DND-41 (cell line): ENCODE measurements around the gene CYB5R3.

Experiments
- ATAC-seq: fragments of 200-7000 bp; cut with Tn5 transposase; 3 replicates; pipeline ENCODE4 v1.9.1; 2021; ENCODE audit warnings: low read depth; ENCODE audit not compliant: insufficient read depth
- DNase-seq: peaks from one replicate; pipeline ENCODE4 v3.0.0-alpha.2; 2020
- H2AFZ ChIP-seq: 2 replicates; pipeline ENCODE4 v1.6.0; 2012; ENCODE audit warnings: low read depth, low read length
- H3K27ac ChIP-seq: 2 replicates; pipeline ENCODE4 v1.5.1; 2012; ENCODE audit warnings: low read length, inconsistent platforms
- H3K27me3 ChIP-seq: fragments of 200-600 bp; sonication (generic); 2 replicates; pipeline ENCODE4 v1.6.0; 2012; ENCODE audit warnings: low read length, mild to moderate bottlenecking, inconsistent platforms; ENCODE audit not compliant: insufficient read depth, poor library complexity
- H3K36me3 ChIP-seq: 2 replicates; pipeline ENCODE4 v1.5.1; 2012; ENCODE audit warnings: low read length, inconsistent platforms; ENCODE audit not compliant: insufficient read depth
- H3K4me1 ChIP-seq: 2 replicates; pipeline ENCODE4 v1.5.1; 2012; ENCODE audit warnings: mild to moderate bottlenecking, low read length; ENCODE audit not compliant: insufficient read depth
- H3K4me2 ChIP-seq: 2 replicates; pipeline ENCODE4 v1.6.0; 2012; ENCODE audit warnings: mild to moderate bottlenecking, moderate library complexity, low read length, inconsistent platforms; ENCODE audit not compliant: insufficient read depth
- H3K4me3 ChIP-seq, 2 experiments: fragments of 200-600 bp in 1 of 2; shearing (Covaris generic) in 1 of 2; 2 replicates each; pipeline ENCODE4 v1.5.1; 2012 to 2016; ENCODE audit warnings: inconsistent platforms in 2 of 2, low read length in 2 of 2, mild to moderate bottlenecking in 2 of 2, low read depth in 1 of 2, moderate library complexity in 1 of 2
- H3K79me2 ChIP-seq: 2 replicates; pipeline ENCODE4 v1.6.0; 2012; ENCODE audit warnings: low read length, inconsistent platforms; ENCODE audit not compliant: insufficient read depth
- H3K9ac ChIP-seq: 2 replicates; pipeline ENCODE4 v1.6.0; 2012; ENCODE audit warnings: low read depth, mild to moderate bottlenecking, inconsistent platforms, low read length, moderate library complexity
- H3K9me3 ChIP-seq: 2 replicates; pipeline ENCODE4 v1.5.1; 2012; ENCODE audit warnings: low read length, moderate library complexity, mild to moderate bottlenecking, inconsistent platforms; ENCODE audit not compliant: insufficient read depth, severe bottlenecking
- H4K20me1 ChIP-seq: 2 replicates; pipeline ENCODE4 v1.6.0; 2012; ENCODE audit warnings: low read length; ENCODE audit not compliant: insufficient read depth
- CTCF ChIP-seq: IDR thresholded peaks from 2 replicates; pipeline ENCODE4 v1.5.1; 2012; ENCODE audit warnings: borderline replicate concordance, low read length, moderate library complexity, mild to moderate bottlenecking; ENCODE audit not compliant: poor library complexity, severe bottlenecking; ENCODE audit errors: extremely low read depth
- EZH2 ChIP-seq: IDR thresholded peaks from 3 replicates; pipeline ENCODE4 v1.6.1; 2012; ENCODE audit warnings: borderline replicate concordance, low read depth, mild to moderate bottlenecking, moderate library complexity, low read length, inconsistent platforms; ENCODE audit not compliant: severe bottlenecking

Gene CYB5R3

GRCh38 chr22:42651134-42651533 is 1.9 kb upstream of the CYB5R3 start:
- ATAC-seq (no peak), DNase-seq (no peak)
- Histone ChIP-seq H3K4me2 (no peak overlapping the region), H3K9ac (no peak overlapping the region), H3K36me3 (peaks cover 7% of the 10 kb centered on the region), H3K9me3 (no peaks in the 10 kb centered on the region), H3K27me3 (no peaks in the 10 kb centered on the region), H3K27ac (no peak overlapping the region), H4K20me1 (peaks cover 21% of the 10 kb centered on the region), H2AFZ (no peak overlapping the region), H3K79me2 (peaks cover 36% of the 10 kb centered on the region), H3K4me1 (peaks cover 35% of the 10 kb centered on the region), H3K4me3 (no peak overlapping the region)
- TF ChIP-seq CTCF, result no peak

GRCh38 chr22:42648368-42649245 is 585 bp downstream of the CYB5R3 start:
- peak overlapping the region; percentile 78 to 90; a peak in 3 of 4 replicates for H3K4me3 ChIP-seq
- peaks cover 12% of the 10 kb centered on the region for H3K36me3 ChIP-seq
- no peaks in the 10 kb centered on the region for H3K27me3 ChIP-seq
- peak overlapping the region; percentile 82 for H3K27ac ChIP-seq
- TF ChIP-seq CTCF (no peak), EZH2 (no peak)
- peaks cover 42% of the 10 kb centered on the region for H3K4me1 ChIP-seq
- peak overlapping the region; percentile 95 for H3K4me2 ChIP-seq
- H3K9ac ChIP-seq, result peak overlapping the region; percentile 97
- peaks cover 46% of the 10 kb centered on the region for H4K20me1 ChIP-seq
- peaks cover 62% of the 10 kb centered on the region for H3K79me2 ChIP-seq
- H3K9me3 ChIP-seq, result no peaks in the 10 kb centered on the region
- ATAC-seq (peak; percentile 31), DNase-seq (peak; percentile 32)
- H2AFZ ChIP-seq, result peak overlapping the region; percentile 82

GRCh38 chr22:42648017-42648367 is 1.2 kb downstream of the CYB5R3 start:
- DNase-seq (no peak), ATAC-seq (no peak)
- Histone ChIP-seq H3K9me3 (no peaks in the 10 kb centered on the region), H3K4me3 (peak overlapping the region; percentile 78 to 90; a peak in 3 of 4 replicates), H3K9ac (peak overlapping the region; percentile 97), H2AFZ (no peak overlapping the region), H3K4me2 (peak overlapping the region; percentile 95), H3K27ac (peak overlapping the region; percentile 82), H3K36me3 (peaks cover 12% of the 10 kb centered on the region), H3K79me2 (peaks cover 67% of the 10 kb centered on the region), H4K20me1 (peaks cover 50% of the 10 kb centered on the region), H3K4me1 (peaks cover 42% of the 10 kb centered on the region), H3K27me3 (no peaks in the 10 kb centered on the region)
- no peak for TF ChIP-seq CTCF
- no peak for TF ChIP-seq EZH2
